ENCODE results near the gene SPECC1.

The SPECC1 gene

DNA sequence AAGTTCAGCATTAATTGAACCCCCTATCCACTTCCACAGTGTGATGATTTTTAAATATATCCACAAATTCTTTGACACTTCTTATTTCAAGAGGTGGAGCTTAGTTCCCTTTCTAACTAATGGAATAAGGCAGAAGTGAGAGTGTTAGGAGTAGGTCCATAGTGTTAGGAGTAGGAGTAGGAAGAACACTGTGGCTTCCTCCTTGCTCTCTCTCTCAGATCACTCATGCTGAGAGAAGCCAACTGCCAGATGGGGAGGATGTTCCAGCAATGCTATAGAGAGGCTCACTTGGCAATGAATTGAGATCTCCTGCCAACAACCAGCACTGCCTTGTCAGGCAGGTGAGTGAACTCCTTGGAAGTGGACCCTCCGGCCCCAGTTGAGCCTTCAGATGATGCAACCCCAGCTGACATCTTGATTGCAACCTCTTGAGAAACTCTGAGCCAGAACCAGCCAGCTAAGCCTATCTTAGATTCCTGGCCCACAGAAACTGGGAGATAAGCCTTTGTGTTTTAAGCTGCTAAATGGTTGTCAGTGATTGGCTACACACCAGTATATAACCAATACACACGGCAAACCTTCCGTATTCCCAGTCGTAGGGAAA is 44.3 kb downstream of the SPECC1 start:
- DNase-seq, result no peak
- Histone ChIP-seq H3K4me1 (no peaks in the 10 kb centered on the region), H3K9me3 (peaks cover 0 to 5% (median 0%) of the 10 kb centered on the region in 3 donors), H3K4me3 (no peak overlapping the region), H3K27ac (no peak overlapping the region), H3K36me3 (peaks cover 0 to 8% (median 0%) of the 10 kb centered on the region in 3 donors), H3K27me3 (no peaks in the 10 kb centered on the region)
- TF ChIP-seq CTCF (IDR thresholded peaks at IDR 0.05), result no peak
- intact Hi-C loops (cut with DNase I; ENCODE audit: low total_unique reads), result no loop called here

DNA sequence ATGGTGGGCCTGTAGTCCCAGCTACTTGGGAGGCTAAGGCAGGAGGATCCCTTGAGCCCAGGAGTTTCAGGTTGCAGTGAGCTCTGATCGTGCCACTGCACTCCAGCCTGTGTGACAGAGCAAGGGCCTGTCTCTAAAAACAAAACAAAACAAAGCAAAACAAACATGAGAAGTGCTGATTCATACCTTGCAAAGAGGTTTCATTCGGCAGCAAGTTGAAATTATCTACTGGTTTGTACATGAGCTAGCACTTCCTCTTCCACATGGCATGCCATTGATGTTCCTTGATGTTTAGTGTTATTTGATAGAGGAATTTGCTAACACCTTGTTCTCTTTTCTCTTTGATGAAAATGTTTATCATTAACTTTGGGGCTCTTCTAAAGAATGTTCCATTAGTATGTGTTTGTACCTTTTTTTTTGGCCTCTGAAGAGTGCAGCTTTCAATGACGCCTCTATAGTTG is 50.6 kb downstream of the SPECC1 start:
- no peak for DNase-seq
- H3K27me3 ChIP-seq, result no peaks in the 10 kb centered on the region
- intact Hi-C loops (cut with DNase I; ENCODE audit: low total_unique reads), result no loop called here
- H3K27ac ChIP-seq, result no peak overlapping the region
- H3K36me3 ChIP-seq, result no peaks in the 10 kb centered on the region
- H3K4me1 ChIP-seq, result peaks cover 0 to 28% (median 23%) of the 10 kb centered on the region in 4 donors
- no peak overlapping the region for H3K4me3 ChIP-seq
- H3K9me3 ChIP-seq, result no peaks in the 10 kb centered on the region
- TF ChIP-seq CTCF (IDR thresholded peaks at IDR 0.05), result no peak

DNA sequence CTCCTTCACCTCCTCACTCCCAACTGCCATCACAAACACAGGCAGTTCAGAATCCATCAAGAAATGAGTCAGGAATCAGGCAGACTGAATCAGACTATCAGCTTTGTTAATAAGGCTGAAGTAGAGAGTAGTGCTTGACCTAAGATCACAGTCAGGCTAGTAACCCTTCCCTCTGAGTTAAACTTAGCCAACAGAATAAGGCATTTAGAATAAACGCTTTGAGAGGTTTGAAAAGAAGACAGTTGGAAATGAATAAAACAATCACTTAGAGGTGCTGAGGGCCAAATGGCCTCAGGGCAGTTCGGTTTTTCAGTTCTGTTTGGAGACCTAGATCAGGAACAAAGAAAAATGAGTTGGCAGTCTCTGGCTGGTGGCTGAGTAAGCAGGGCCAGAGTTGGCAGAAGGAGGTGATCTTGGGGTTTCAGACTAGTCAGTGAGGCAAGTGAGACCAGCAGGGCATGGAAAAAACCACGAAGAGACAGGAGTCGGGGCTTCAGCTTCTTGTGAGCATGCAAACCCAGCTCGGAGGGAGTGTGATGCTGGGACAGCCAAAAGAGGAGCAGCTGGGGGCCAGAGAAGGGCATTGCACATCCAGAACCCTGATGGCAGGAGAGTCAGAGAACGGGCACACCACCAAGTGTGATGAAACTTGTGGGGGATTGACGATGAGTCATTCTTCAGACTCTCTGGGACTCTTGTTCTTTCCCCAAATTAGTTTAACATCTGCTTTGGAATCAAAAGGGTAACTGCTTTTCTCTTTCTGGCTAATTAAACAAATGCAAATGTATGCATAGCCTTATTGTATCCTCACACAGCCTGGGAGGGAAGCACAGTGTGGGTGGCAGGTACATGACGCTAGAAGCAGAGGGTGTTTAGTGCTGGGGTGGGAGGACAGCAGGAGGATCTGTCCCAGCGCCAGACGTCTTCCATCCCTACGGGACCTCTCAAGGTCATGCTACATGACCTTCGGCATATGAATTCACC is 54.8 kb downstream of the SPECC1 start:
- Histone ChIP-seq H3K9me3 (no peaks in the 10 kb centered on the region), H3K27me3 (no peaks in the 10 kb centered on the region), H3K27ac (peak overlapping the region; percentile 83), H3K36me3 (no peaks in the 10 kb centered on the region), H3K4me1 (peaks cover 0 to 50% (median 43%) of the 10 kb centered on the region in 4 donors), H3K4me3 (peak overlapping the region in 1 of 2 donors; percentile 26)
- peak; percentile 94 to 95 for DNase-seq
- no peak for TF ChIP-seq CTCF (IDR thresholded peaks at IDR 0.05)
- intact Hi-C loops (cut with DNase I; ENCODE audit: low total_unique reads), result no loop called here

DNA sequence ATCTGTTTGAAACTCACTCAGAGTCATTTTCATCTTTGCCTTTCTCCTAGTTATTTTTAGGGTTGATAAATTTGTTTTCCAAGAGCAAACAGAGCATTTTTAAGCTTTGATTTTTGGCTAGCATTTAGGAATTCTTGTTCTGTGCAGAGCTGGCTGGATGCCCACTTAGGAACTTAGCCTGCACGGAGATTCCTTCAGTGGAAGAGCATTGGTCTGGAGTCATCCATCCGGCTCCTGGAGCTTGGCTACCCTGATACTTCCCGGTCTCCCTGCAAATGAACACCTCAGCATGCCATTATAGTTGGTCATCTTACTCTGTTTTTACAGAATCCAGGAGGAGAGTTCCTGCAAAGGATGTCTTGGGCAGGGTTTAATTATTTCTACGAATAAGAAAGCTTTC is 57.1 kb downstream of the SPECC1 start:
- intact Hi-C loops (cut with DNase I; ENCODE audit: low total_unique reads), result no loop called here
- H3K27ac ChIP-seq, result peak overlapping the region; percentile 83
- H3K4me1 ChIP-seq, result peaks cover 0 to 47% (median 41%) of the 10 kb centered on the region in 4 donors
- H3K4me3 ChIP-seq, result no peak overlapping the region
- no peaks in the 10 kb centered on the region for H3K36me3 ChIP-seq
- DNase-seq, result peak; percentile 57 to 81
- no peaks in the 10 kb centered on the region for H3K9me3 ChIP-seq
- no peak for TF ChIP-seq CTCF (IDR thresholded peaks at IDR 0.05)
- no peaks in the 10 kb centered on the region for H3K27me3 ChIP-seq

- no peaks in the 10 kb centered on the region for H3K27me3 ChIP-seq
- peak overlapping the region; percentile 30 to 32 for H3K27ac ChIP-seq
- DNase-seq, result no peak
- H3K4me1 ChIP-seq, result peaks cover 0 to 54% (median 43%) of the 10 kb centered on the region in 4 donors
- no peak for TF ChIP-seq CTCF (IDR thresholded peaks at IDR 0.05)
- H3K36me3 ChIP-seq, result no peaks in the 10 kb centered on the region
- H3K4me3 ChIP-seq, result no peak overlapping the region
- no peaks in the 10 kb centered on the region for H3K9me3 ChIP-seq
- intact Hi-C loops (cut with DNase I; ENCODE audit: low total_unique reads), result no loop called here
Measured at GRCh38 chr17:20067711-20068110, 58.6 kb downstream of the SPECC1 start.
